ENCODE measurements around the gene LRRC10B. TPM values are rescaled to one million over a fixed set of nuclear protein-coding genes. Genes with fewer than 3 reads are reported as not detected.
A peak's percentile ranks its signal among the peaks of the same experiment; 100 is the strongest.

Gene LRRC10B
- total RNA-seq, 1 experiment from 2014 or later: not detected

DNA sequence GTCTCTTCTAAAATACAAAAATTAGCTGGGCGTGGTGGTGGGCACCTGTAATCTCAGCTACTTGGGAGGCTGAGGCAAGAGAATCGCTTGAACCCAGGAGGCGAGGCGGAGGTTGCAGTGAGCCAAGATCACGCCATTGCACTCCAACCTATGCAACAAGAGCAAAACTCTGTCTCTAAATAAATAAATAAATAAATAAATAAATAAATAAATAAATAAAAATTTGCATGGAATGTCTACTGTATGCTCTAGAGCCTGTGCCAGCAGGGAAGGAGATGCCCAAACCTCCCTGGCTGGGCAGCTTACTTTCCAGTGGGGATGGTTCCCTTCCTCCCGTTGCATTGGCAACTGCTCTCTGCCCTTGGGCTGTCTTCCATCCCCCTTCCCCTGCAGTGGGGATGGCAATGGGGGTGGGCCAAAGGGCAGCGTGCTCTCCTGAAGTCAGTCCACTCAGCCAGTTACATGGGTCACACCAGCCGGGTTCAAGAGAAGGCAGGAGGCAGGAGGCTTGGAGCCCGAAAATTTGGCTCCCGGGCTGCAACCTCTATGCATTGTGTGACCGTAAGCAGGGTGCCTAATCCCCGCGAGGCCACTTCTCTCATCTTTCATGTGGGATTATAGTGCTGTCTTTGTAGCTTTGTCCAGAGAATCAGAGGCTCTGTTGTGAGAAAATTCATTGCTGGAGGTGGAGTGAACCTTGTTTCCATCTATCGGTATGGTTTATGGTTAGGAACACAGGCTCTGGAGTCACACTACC is 1.4 kb upstream of the LRRC10B start:
- no peak for DNase-seq (ENCODE audit: extremely low read depth, low read depth)

DNA sequence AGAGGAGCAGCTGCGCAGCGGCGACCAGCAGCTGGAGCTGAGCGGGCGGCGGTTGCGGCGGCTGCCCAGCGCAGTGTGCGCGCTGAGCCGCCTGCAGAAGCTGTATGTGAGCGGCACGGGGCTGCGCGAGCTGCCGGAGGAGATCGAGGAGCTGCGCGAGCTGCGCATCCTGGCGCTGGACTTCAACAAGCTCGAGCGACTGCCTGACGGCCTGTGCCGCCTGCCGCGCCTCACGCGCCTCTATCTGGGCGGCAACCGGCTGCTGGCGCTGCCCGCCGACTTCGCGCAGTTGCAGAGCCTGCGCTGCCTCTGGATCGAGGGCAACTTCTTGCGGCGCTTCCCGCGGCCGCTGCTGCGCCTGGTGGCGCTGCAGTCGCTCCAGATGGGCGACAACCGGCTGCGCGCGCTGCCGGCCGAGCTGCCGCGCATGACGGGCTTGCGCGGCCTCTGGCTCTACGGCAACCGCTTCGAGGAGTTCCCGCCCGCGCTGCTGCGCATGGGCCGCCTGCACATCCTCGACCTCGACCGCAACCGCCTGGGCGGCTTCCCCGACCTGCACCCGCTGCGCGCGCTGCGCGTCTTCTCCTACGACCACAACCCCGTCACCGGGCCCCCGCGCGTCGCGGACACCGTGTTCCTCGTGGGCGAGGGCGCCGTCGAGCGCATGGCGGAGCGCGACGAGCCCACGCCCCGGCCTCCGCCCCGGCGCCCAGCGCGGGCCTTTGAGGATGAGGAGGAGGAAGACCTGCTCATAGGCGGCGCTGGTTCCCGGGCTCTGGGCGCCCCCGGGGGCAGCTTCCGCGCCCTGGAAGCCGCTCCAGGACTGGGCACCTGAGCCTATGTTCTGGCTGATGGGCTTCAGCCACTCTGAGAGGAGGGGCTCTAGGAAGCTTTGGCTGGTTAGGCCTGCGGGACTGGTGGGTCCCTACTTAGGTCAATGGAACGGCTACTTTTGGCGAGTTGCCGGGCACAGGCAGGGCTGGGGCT is 787 bp downstream of the LRRC10B start:
- DNase-seq (ENCODE audit: extremely low read depth, low read depth): peak; percentile 69

DNA sequence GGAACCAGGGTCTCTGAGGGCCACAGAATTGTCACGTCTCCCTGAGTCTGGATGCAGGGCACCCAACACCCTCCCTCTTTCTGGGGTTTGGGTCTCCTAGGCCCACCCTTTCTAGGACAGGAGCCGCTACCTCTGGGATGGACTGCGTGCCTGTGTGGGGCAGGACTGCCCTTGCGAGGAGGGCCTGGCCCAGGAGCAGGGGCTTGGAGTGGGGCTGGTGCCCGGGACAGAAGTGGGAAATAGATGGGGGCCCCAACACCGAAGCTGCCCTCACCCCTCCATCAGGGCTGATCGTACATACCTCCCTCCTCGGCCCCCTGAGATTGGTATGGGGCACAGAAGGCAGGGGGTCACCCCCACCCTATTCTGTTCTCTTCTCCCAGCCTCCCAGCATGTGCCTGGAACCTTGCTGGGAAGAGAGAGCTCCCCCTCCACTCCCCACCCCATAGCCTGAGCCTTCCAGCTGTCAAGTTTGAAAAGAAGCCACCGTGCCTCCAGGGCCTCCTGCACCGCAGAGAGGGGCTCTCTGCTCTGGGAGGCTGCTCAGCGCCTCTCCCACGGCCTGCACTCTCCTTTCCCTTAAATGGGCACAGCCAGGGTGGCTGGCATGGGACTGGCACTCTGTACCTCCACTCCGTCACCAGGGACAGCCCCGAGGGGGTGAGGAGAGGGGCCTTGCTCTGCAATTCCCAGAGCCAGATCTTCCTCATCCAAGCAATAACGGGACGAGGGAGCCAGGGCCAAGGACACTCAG is 1.8 kb downstream of the LRRC10B start:
- DNase-seq (ENCODE audit: extremely low read depth, low read depth): no peak

DNA sequence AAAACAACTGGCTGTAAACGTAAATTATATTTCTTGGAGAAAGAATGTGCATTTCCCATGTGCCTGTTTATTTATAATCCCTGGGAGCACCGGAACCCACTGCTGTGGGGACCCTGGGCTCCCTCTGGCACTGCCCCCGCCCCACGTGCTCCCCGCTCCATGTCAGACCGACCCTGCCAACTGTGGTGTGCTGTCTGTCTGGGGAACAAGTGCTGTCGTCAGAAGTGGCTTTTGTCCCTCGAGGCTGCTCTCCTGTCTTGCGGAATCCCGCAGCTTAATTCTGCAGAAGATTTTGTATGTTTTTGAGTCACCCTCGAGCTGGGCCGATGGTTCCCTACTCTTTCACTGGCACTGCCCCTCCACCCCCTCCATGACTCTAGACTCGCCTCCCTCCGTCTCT is 2.4 kb downstream of the LRRC10B start:
- no peak for DNase-seq (ENCODE audit: extremely low read depth, low read depth)

DNA sequence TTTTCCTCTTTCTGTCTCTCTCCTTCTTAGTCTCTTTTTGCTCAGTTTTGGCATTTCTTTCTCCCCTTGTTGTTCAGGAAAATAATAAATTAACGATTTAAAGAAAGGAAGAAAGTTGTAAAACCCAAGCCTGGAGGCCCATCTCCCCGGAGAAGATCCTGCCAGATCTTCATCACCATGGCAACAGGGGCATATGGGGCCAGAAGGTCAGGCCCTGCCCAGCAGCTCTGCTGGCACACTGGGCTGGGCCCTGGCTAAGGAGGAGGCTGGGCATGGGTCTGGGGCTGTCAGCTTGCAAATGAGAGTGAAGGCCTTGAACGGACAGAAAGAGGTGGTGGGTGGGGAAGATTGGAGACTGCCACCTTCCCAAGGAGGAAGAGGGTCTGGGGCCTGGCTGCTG is 2.8 kb downstream of the LRRC10B start:
- no peak for DNase-seq (ENCODE audit: extremely low read depth, low read depth)

DNA sequence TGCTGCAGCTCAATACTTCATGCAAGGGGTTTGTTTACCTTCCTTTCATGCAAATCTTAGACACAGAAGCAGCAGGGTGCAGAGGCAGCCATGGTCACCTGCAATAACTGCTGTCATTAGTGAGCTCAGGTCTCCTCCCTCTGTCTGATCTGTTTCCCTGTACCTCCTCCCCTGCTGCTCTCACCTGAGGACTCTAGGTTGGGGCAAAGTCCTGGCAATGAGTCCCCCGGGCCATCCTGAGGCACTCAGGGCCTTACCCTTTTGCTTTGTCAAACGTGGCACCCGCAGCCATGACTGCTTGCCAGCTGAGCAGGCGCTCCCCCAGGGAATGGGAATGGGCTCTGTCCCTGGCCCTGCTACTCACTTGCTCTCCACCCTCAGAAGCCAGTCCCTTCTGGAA is 3.9 kb downstream of the LRRC10B start:
- no peak for DNase-seq (ENCODE audit: extremely low read depth, low read depth)

DNA sequence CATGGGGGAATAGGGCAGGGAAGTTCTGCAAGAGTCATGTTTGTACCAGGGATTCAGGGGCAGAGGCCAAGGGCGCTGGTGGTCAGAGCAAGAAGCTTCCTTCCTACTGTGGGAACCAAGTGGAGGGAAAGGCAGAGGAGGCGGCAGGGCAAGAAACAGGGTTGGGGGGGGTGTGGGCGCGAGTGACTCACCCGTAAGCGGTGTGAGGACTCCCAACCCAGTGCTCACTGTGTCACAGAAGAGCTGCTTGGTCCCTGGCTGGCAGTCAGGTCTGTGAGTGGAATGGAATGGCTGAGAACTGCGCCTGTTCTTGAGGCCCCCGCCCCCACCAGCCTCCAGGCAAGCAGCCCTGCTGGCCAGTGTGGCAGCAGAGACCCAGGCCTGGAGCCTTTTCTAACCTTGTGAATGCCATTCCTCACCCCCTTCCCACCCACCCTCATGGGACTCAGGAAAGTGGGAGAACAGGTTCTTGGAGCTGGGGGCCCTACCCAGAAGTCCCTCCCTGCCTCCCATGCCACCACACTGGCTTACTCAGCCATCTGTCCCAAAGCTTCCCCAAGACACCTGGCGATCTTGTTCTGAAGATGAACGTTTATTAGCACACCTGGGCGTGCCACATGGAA is 4.7 kb downstream of the LRRC10B start:
- DNase-seq (ENCODE audit: extremely low read depth, low read depth): no peak

DNA sequence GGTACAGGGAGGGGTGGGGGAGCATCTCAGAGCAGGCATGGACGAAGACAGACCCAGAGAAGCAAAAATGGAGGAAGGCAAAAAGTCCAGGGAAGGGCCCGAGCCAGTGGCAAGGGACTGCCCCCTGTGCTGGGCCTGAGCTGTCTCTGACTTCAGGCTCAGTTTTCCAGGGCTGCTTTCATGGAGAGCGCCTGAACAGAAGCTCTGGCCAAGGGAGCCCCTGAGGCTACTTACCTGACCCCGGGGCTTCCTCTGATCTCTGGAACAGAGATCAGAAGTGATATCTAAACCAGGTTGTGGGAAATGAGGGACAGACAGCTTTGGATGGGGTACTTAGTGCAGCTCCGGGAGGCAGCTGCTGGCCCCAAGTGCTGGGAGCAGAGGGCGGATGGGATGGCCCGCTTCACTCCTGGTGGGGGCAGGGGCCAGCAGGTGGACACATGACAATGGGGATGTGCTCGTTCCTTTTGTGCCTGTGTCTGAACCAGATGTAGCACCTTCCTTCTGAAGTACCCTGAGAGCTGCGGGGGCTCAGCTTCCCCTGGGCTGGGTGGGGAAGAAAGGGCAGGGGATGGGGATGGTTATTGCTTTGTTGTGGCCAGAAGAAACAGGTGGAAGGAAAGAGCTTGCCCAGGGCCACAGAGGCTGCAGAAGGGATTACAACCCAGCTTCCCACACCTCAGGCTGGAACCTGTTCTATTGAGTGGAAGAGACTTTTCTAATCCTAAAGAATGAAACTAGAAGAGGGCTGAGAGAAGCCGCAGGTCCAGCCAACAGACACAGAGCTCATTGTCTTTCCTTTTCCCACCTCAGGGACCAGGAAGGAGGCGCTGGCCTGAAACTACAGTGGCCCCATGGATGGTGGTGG is 5.7 kb downstream of the LRRC10B start:
- DNase-seq (ENCODE audit: extremely low read depth, low read depth): no peak

DNA sequence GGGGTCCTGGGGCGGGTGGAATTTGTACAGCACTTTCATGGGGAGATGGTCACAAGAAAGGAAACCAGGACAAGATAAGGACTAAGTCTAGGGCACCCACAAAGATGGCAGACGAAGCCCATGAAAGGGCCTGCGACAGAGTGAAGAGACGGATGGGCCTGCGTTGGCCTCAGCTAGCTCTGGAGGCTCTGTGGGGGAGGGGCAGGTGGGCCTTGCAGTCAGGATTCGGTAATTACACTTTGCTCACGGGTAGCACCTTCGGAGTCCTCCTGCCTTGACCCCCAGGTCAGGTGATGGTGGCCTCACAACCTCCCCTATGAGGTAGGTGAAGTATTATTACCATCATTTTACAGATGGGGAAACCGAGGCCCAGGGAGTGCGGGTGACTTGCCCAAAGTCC is 7.1 kb downstream of the LRRC10B start:
- no peak for DNase-seq (ENCODE audit: extremely low read depth, low read depth)

DNA sequence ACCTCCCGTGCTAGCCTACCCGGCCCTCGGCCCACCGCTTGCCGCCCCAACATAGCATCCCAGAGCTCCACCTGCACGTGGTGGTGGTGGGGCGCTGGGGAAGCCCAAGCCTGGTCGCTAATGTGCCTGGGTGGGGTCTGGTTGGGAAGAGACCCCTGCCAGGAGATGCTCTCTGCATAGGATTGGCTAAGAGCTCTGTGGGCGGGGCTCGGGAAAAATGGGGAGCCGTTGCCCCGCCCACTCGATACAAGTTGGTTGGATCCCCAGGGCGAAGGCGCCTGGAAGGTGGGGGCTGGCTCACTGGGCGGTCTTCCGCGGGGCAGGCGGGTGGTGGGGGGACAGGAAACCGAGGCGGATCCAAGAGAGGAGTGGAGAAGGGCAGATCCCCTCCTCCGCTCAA is 7.6 kb downstream of the LRRC10B start:
- DNase-seq (ENCODE audit: extremely low read depth, low read depth): no peak

DNA sequence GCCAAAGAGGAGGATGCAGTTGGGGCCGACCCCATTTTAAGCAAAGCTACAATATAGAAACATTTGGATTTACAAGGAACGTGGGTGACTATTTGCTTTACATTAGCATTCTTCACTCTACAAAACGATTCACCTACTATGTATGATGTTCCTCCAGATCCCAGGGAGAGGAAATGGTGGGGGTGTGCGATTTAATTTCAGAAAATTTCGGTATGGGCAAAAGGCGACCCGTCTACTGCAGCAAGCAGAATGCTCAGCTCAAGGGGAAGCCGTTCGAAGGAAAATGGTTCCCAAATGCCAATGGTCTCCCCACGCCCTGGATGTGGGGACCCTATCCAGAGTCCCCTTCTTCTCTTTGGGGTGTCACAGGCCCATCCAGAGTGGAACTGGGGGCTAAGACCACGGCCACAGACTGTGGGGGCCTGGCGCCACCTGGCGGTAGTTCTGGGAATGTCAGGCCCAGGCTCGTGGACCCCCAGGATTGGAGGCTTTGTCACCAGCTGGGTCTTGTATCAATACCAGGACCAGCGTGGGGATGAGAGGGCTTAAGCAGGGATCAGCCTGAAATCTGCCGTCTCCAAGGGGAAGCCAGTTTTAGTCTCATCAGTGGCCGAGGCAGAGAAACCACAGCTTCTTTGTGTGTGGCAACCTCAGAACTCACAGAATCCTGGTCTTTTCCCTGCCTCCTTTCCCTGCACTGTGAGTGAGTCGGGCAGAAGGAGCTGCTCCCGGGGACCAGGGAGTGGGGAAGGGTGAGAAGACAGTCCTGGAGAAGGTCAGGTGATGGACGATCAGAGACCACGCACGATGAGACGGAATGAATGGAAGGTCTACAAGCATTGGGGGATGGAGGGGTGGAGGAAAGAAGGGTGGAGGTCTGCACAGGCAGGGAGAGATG is 8.4 kb downstream of the LRRC10B start:
- DNase-seq (ENCODE audit: extremely low read depth, low read depth): no peak

DNA sequence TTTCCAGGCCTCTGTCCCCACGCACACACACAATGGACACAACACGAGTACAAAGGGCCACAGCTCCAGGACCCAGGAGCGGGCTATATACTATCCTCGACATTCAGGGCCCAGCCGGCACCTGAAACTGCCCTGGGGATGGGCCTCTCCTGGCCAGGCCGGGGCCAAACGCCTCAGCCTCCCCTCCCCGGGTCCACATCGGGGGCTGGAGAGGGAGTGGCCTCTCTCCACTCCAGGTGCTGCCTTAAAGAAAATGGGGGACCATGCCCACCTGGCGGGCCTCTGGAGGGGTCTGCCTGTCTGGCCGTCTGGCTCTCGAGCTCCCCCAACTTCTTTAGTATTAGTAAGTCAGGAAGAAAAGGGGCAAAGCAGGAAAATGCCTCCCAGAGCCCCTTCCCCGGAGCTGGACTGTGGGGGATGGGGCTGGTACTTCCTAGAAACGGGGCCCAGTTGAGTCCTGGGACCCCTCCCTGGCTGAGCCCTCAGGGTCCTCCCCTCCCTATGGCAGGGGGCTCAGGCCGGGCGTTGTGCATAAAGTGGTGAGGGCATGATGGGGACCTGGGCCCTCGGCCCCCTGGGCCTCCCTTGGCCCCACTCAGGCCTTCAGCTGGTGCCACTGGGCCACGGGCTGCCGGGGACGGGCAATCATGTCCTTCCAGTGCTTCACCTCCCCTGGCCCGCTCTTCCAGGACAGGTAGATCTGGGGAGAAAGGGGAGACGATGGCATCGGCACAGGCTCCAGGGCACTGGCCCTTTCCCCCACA is 9.7 kb downstream of the LRRC10B start:
- no peak for DNase-seq (ENCODE audit: extremely low read depth, low read depth)

DNA sequence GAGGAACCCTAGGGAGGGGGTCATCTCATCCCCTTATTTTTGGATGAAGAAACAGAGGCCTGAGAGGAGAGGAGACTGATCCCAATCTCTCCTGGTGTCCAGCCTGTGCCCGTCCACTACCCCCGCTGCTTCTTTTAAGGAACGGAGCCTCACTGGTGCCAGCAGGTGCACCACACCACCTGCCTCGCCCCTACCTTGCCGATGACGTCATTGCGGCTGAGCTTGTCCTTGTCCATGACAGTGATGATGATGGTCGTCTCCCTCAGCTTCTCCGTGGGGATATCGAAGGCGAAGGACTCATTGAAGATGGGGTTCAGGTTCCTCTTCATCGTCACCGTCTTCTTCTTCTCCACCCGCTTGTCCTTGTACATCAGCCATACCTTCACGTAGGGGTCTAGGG is 14.3 kb downstream of the LRRC10B start:
- no peak for DNase-seq (ENCODE audit: extremely low read depth, low read depth)

DNA sequence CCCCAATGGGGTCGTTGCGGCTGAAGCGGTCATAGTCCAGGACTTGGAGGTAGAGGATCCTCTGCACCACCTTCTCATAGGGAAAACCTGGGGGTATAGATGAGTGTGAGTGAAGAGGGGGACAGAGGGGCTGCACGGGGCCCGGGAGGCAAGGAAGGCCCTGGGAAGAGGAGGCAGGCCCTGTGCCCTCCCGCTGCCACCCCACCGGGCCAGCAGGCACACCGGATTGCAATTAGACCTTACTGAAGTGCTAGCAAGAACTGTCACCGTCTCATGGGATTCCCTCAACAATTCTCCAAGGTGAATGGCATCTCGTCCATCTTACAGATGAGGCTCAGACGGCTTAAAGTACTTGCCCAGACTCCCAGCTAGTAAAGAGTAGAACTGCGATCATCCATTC is 15.9 kb downstream of the LRRC10B start:
- DNase-seq (ENCODE audit: extremely low read depth, low read depth): no peak

DNA sequence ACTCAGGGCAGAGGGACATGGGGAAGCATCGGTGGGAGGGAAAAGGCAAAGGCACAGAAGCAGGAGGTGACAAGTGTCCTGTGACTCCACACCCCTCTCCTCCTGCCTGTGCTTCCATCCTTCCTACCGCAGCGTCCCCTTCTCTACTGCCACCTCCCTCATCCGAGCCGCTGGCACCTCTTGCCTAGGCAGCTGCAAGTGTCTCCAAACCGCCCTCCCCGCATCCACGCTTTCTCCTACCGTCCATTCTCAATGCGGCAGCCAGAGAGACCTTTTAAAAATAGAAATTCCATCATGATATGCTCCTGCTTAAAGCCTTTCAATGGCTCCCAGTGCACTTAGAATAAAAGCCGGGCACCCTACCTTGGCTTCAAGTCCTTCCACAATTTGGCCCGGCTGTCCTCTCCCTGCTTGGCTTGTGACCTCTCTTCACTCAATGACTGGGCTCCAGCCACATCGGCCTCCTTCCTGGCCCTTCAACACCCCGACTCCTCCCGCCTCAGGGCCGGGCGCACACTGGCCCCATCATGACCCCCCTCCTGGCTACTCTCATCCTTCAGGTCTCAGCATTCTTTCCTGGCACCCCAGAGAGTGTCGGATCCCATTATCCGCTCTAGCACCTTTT is 16.5 kb downstream of the LRRC10B start:
- DNase-seq (ENCODE audit: extremely low read depth, low read depth): no peak

DNA sequence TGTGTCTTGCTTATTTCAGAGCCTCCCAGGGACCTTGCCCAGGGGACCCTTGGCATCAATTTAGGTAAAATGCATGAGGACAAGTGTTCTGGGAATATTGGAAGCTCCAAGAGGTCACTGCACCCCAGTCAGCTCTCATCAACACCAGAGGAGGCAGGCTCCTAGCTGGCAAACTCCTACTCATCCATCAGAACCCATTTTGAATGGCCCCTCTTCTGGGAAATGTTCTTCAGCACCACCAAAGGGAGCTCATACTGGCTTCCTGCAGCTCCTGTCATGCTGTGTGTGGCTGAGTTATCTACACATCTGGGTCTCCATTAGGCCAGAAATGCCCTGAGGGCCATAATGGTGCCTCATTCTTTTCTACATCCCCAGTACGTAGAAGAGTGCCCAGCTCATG is 17.7 kb downstream of the LRRC10B start:
- no peak for DNase-seq (ENCODE audit: extremely low read depth, low read depth)

DNA sequence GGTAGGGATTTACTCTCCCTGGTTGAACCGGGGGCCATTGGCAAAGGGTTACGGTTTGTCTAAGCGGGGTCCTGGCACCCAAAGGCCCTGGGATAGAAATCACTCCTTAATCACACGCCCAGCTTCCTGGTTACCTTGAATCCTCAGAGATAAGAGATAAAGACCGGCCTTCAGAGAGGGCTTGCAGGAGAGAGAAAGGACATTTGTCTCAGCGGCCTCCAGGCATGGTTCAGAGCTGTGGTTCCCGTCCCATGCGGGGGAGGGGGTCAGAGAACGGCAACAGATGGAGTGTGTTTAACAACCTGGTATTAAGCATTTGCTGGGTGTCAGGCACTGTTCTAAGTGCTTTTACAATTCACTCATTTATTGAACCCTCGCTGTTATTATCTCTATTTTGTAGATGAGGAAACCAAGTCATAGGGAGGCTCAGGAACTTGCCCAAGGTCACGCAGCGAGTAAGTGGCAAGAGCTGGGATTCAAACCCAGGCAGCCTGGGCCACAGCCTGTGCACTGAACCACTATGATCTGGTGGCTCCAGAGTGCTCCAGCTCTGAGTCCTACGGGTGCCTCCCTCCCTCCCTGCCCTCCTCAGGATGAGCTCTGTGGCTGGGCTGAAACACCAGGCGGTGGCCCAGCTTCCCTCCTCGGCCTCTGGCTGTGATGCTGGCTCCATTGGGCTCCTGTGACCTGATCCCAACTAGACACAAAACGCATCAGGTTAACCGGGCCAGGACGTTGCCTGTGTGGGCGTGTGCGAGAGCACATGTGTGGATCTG is 18.6 kb downstream of the LRRC10B start:
- DNase-seq (ENCODE audit: extremely low read depth, low read depth): no peak
